Retina (tissue), 1 donor: ENCODE data around the gene SRSF10.
A peak's percentile ranks its signal among the peaks of the same experiment; 100 is the strongest.
"Not testable (repeated sequence)": the region's sequence is repeated elsewhere in the genome, so short reads cannot be mapped to it uniquely, and the experiment has no call there.

ENCODE experiments used
- DNase-seq: peaks from one replicate; pipeline ENCODE4 v3.0.0-alpha.2; 2016

Gene SRSF10

GRCh38 chr1:23979881-23980727 is at the start of gene SRSF10:
Gene SRSF10, minus strand, starts transcription at chr1:23980327. Its CDS starts 72 bp downstream, at chr1:23980255.
- DNase-seq, result peak; percentile 99

GRCh38 chr1:24027838-24028468 is 47.8 kb upstream of the SRSF10 start:
- no peak for DNase-seq

- DNase-seq, result no peak
These were observed 42.6 kb upstream of the SRSF10 start for GRCh38 chr1:24022581-24023361.

- no peak for DNase-seq
These were observed 41.5 kb upstream of the SRSF10 start for GRCh38 chr1:24021403-24022266.

- DNase-seq, result no peak
These were observed 40.3 kb upstream of the SRSF10 start for GRCh38 chr1:24020470-24020869.

GRCh38 chr1:24020025-24020424 is 39.9 kb upstream of the SRSF10 start:
- no peak for DNase-seq

- DNase-seq, result peak; percentile 47
These were observed 38.8 kb upstream of the SRSF10 start for GRCh38 chr1:24018611-24019580.

GRCh38 chr1:24015221-24016210 is 35.4 kb upstream of the SRSF10 start:
- DNase-seq, result peak; percentile 9

GRCh38 chr1:24012878-24013277 is 32.8 kb upstream of the SRSF10 start:
- not testable (repeated sequence) for DNase-seq

- no peak for DNase-seq
These were observed 30.5 kb upstream of the SRSF10 start for GRCh38 chr1:24010650-24011049.

- DNase-seq, result no peak
These were observed 29.3 kb upstream of the SRSF10 start for GRCh38 chr1:24009406-24009805.

- DNase-seq, result not testable (repeated sequence)
These were observed 28.6 kb upstream of the SRSF10 start for GRCh38 chr1:24008574-24009184.

GRCh38 chr1:24007079-24007478 is 27.0 kb upstream of the SRSF10 start:
- DNase-seq, result no peak

GRCh38 chr1:24005163-24005562 is 25.0 kb upstream of the SRSF10 start:
- no peak for DNase-seq

GRCh38 chr1:24004132-24004531 is 24.0 kb upstream of the SRSF10 start:
- DNase-seq, result no peak

GRCh38 chr1:24003331-24003972 is 23.3 kb upstream of the SRSF10 start:
- no peak for DNase-seq

GRCh38 chr1:24002695-24003094 is 22.6 kb upstream of the SRSF10 start:
- no peak for DNase-seq

GRCh38 chr1:23999156-23999671 is 19.1 kb upstream of the SRSF10 start:
- no peak for DNase-seq

- no peak for DNase-seq
These were observed 17.7 kb upstream of the SRSF10 start for GRCh38 chr1:23997812-23998211.
